GM13976 (cell line): Measurements from ENCODE around the gene EHD1.
A peak's percentile ranks its signal among the peaks of the same experiment; 100 is the strongest.

Experiments used
- DNase-seq: peaks from one replicate; pipeline ENCODE4 v3.0.0; 2012; ENCODE audit warnings: low spot score
- in situ Hi-C: fragments of 300-500 bp; cut with MboI; formaldehyde crosslinking; loops from one replicate; pipeline ENCODE4 v1.12.0; 2022; ENCODE audit warnings: low sequenced_read_pairs, mixed read lengths, inconsistent platforms; ENCODE audit not compliant: unreplicated experiment
- TF ChIP-seq, protein P1 (sequence below): IDR thresholded peaks from 2 replicates; pipeline ENCODE4 v1.5.1; 2012; ENCODE audit warnings: borderline replicate concordance, mild to moderate bottlenecking; ENCODE audit not compliant: insufficient read depth; ENCODE audit errors: extremely low read depth, missing control alignments, control extremely low read depth

The EHD1 gene

DNA sequence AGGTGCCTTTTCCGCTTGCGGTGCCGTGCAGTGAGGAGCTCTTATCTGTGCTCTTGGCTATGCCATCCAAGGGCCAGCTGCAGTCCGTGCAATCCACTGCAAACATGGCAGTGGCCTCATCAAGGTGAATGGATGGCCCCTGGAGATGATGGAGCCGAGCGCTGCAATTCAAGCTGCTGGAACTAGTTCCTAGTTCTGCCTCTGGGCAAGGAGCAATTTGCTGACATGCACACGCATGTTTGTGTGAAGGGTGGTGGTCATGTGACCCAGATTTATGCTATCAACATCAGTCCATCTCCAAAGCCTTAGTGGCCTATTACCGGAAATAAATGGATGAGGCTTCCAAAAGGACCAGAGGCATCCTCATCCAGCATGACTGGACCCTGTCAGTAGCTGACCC is 3.1 kb upstream of the EHD1 start:
- TF ChIP-seq, protein P1, sequence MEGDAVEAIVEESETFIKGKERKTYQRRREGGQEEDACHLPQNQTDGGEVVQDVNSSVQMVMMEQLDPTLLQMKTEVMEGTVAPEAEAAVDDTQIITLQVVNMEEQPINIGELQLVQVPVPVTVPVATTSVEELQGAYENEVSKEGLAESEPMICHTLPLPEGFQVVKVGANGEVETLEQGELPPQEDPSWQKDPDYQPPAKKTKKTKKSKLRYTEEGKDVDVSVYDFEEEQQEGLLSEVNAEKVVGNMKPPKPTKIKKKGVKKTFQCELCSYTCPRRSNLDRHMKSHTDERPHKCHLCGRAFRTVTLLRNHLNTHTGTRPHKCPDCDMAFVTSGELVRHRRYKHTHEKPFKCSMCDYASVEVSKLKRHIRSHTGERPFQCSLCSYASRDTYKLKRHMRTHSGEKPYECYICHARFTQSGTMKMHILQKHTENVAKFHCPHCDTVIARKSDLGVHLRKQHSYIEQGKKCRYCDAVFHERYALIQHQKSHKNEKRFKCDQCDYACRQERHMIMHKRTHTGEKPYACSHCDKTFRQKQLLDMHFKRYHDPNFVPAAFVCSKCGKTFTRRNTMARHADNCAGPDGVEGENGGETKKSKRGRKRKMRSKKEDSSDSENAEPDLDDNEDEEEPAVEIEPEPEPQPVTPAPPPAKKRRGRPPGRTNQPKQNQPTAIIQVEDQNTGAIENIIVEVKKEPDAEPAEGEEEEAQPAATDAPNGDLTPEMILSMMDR, result no peak
- DNase-seq, result no peak
- in situ Hi-C loops, result no loop called here

DNA sequence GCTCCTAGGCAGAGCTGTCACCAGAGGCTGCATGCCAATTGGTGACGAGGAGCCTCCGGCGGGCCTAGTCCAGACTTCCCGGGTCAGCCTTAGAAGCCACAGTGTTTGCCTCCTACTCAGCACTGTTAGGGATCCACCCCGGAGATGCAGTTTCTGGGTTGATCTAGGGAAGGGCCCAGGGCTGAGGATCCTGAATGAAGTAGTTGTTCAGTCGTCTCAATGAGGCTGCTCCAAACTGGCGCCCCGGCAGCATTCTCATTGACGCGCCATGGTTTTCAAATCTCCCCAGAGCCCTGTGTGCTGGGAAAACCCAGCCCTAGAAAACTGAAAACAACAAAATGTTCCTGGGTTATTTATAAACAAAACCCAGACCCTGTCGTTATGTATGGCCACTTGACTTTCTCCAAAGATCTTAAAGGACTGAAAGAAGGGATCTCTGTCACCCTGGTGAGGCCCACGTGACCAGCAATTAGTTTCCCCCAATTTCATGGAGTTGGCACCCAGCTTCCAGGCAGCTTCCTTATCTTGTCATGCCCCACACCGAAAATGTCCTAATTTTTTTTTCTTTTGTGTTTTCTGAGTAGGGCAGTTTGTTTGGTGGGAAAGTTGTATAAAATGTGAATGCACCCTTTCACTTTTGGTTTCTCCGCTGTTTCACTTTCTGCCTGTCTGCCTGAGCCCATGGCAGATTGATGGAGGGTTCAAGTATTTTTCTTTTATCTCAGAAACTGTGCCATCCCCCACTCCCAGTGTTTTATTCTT is 2.0 kb upstream of the EHD1 start:
- TF ChIP-seq, protein P1, result no peak
- no peak for DNase-seq
- in situ Hi-C loops, result no loop called here

DNA sequence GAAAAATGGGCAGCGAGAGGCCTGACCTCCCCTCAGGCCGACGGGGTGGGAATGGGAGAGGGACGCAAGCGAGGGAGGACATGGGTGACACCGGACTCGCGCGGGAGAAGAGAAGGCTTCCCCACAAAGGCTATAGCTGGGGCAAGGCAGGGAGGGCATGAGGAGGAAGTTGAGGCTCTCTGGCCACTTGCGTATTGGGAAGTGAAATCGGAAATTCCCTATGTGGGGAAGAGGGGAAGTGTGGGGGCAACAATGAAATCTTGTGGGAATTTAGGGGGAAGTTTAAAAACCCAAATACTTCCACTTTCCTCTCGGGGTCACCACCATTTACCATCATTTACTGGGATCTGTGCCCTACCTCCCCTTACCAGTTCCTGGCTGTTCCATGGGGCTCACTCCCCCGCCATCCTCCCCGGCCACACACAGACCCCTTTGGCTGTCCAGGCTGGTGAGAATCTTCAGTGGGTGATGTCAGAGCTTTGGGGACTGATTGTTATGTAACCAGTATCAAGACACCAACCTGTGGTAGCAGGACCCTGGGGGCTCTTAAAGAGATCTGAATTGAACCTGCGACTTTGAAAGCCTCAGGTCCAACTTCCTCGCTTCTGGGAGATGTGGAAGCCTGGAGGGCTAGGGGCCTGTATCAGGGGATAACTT is 951 bp upstream of the EHD1 start:
- no peak for DNase-seq
- TF ChIP-seq, protein P1, result no peak
- in situ Hi-C loops, result no loop called here

DNA sequence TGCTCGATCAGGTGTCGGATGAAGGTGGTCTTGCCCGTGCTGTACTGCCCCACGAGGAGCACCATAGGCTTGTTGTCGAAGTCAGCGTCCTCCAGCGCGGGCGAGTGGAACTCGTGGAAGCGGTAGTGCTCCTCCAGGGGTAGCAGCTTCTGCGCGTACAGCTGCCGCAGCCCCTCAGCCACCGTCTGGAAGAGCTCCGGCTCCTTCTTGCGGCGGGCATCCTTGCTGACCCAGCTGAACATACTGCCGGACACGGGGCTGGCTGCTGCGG is 263 bp downstream of the EHD1 start:
- DNase-seq, result no peak
- in situ Hi-C loops, result no loop called here
- TF ChIP-seq, protein P1, result no peak

DNA sequence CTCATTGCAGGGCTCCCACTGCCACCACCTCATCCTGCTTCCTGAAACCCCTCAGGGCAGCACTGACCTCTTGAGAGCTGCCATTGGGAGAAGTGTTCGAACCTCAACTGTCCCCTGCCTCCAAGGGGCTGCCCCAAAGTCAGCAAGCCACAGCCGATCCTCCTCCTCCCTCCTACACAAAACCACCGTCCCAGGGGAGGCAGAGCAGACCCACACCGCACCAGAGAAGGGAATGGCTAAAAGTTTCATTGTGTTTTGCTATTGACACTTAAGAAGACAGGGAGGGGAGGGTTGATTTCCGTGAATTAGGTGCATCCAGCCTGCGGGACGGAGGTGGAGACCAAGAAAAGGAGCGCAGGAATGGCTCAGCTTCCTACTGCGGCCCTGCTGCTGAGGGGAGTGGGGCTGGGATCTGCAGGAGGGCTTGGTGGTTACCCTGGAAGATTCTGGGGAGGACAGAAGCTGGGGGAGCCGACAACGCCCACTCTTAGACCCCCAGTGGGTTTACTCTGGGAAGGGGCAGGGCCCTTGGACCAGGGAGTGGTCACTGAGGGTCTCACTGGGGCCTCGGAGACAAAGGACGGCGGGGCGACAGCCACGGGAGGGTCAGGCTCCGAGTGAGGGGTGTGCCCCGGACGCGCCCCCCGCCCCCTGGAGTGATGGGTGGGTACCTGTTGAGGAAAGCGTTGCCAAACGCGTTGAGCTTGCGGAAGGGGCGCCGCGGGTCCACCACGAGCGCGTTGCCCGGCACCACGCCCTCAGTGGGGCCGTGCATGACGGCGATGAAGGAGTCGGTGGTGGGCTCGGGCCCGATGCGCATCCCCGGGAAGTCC is 815 bp downstream of the EHD1 start:
- in situ Hi-C loops, result no loop called here
- TF ChIP-seq, protein P1, result no peak
- DNase-seq, result peak; percentile 73

DNA sequence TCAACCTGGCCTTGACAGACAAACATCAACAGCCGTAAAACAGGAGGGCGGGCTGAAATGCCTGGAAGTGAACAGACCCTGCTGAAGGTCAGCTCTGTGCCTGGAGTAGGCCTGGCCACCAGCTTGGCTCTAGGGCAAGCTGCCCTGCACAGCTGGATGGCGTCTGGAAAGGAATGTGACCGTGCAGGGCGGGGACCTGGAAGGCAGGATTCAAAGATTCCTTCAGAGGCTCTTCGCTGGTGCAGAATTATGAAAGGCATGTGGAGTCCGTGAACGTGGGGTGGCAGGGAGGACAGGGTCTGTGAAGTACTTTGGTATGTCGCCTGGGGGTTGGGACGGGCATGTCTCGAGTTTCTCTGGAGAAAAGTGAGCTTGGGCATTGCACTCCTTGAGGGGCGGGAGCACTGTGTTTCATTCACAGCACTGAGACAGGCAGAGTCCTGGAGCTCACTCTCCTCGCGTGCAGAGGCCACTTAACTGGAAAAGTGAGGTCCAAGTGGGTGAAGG is 1.5 kb downstream of the EHD1 start:
- TF ChIP-seq, protein P1, result no peak
- in situ Hi-C loops, result no loop called here
- DNase-seq, result no peak
